Right cardiac atrium (tissue), 5 donors: ENCODE measurements around the gene ZNF493. TPM values are rescaled to one million over a fixed set of nuclear protein-coding genes. Genes with fewer than 3 reads are reported as not detected.
A peak's percentile ranks its signal among the peaks of the same experiment; 100 is the strongest.

Experiments used
- ATAC-seq, 2 donors: fragments of 200-7000 bp; cut with Tn5 transposase; one replicate each; pipeline versions ENCODE4 v1.8.0 to v1.9.1; 2020; ENCODE audit warnings: moderate library complexity in 2 of 2, mild to moderate bottlenecking in 1 of 2
- DNase-seq, 3 donors: peaks; one replicate each; pipeline ENCODE4 v3.0.0-alpha.2; 2020
- H3K27ac ChIP-seq: one replicate; pipeline ENCODE4 v1.5.1; 2013; ENCODE audit warnings: mild to moderate bottlenecking, low read length, control low read depth, moderate library complexity
- H3K27me3 ChIP-seq: one replicate; pipeline ENCODE4 v1.6.1; 2013; ENCODE audit not compliant: control insufficient read depth, insufficient read depth
- H3K4me1 ChIP-seq: one replicate; pipeline ENCODE4 v1.6.1; 2013; ENCODE audit warnings: low read length; ENCODE audit not compliant: control insufficient read depth, insufficient read depth
- H3K4me3 ChIP-seq: one replicate; pipeline ENCODE4 v1.5.1; 2013; ENCODE audit warnings: low read length, control low read depth
- H3K9me3 ChIP-seq: one replicate; pipeline ENCODE4 v1.6.1; 2013; ENCODE audit warnings: low read length; ENCODE audit not compliant: control insufficient read depth
- WGBS: extraction: QIAGEN DNeasy Blood & Tissue Kit; methylation state at CpG from one replicate; pipeline ENCODE4 v1.1.7; 2013; 5-methylcytosine and 5-hydroxymethylcytosine counted together
- intact Hi-C, 4 donors: fragments of 100-400 bp; cut with DNase I; formaldehyde crosslinking; loops; one replicate each; pipeline versions ENCODE4 v1.11.0 to v1.14.0; 2022 to 2023
- long read RNA-seq, 4 donors: library from polyadenylated mRNA; unstranded; transcript quantifications; one replicate each; pipeline ENCODE4 v2.0.0, GENCODE V29; 2020 to 2021
- polyA plus RNA-seq: library from polyadenylated mRNA; stranded (reverse); fragments of 200-250 nt; gene quantifications from one replicate; pipeline ENCODE4 v1.2.3, GENCODE V29; 2013
- total RNA-seq, 4 donors: library from RNA; stranded (reverse); fragmentation: NEBNext Ultra II Directional; extraction: Animal tissue kit (Norgen Biotek cat#: 25700); gene quantifications; one replicate each; pipeline ENCODE4 v1.2.1, GENCODE V29; 2021
- donor health status: healthy with polysubstance abuse.
- donor health status: DM: no; HTN: yes; CAD: no.
- donor health status: DM: no; HTN: no; CAD: no.
- donor health status: DM: no; HTN: yes; CAD: no; lungs with severe emphysema.
- donor health status: DM: yes; HTN: yes; CAD: no.

Gene ZNF493
- total RNA-seq: 10 to 100 TPM; 12.9 to 16.7 (median 13.9) TPM
- polyA plus RNA-seq: 6.3 TPM
- long read RNA-seq, donor 1, full-length matches to known transcripts: 4 of 5 reads
- long read RNA-seq, donor 1, partial matches to known transcripts: 0 of 5 reads
- long read RNA-seq, donor 1, other reads (novel, unspliced or antisense): 1 of 5 reads
- long read RNA-seq, donor 2: 0 reads
- long read RNA-seq, donor 3, partial matches to known transcripts: 0 of 7 reads
- long read RNA-seq, donor 3, other reads (novel, unspliced or antisense): 2 of 7 reads
- long read RNA-seq, donor 4: 0 reads

DNA sequence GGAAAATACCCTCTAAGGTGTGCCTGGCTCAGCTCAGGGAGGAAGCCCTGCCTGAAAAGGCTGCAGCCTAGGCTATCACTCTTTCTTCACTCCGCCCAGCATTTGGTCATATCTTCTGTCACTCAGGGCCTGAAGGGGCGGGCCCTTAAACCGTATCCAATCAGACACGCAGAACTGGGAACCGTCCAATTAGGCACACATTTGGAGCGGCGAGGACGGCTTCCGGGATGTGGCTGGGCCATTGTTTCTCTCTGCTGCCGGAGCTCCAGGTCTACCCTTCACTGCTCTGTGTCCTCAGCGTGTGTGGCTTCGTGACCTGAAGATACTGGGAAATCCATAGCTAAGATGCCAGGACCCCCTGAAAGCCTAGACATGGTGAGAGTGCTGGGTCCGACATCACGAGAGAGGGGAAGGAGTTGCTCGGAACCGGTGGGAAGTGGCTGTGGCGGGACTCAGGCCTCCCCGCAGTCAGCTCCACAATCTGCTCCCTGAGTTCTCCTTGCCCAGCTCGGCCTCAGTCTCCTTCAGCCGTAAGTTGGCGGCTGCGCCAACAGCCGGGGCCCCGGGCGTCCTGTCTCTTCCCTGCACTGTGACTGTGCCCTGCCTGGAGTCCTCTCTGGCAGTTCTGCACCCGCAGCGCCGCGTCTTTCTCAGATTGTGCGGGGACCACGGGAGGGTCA is at the start of gene ZNF493:
ZNF493 (plus strand) TSS at position 241 of the 680 bp plus-strand sequence; CDS start at position 346, 105 bp downstream.
- ATAC-seq (peak; percentile 100), DNase-seq (peak; percentile 93 to 98 (median 95))
- WGBS: under 1% methylated on average over 31 of the region's 31 CpGs
- peak within 1 kb of the TSS; percentile 99 for H3K27ac ChIP-seq
- intact Hi-C loops: no loop called here
- peak within 1 kb of the TSS; percentile 98 for H3K4me3 ChIP-seq
- no peaks in the 10 kb centered on the region for H3K9me3 ChIP-seq
- H3K27me3 ChIP-seq: no peaks in the 10 kb centered on the region
- peaks cover 3% of the 10 kb centered on the region for H3K4me1 ChIP-seq

DNA sequence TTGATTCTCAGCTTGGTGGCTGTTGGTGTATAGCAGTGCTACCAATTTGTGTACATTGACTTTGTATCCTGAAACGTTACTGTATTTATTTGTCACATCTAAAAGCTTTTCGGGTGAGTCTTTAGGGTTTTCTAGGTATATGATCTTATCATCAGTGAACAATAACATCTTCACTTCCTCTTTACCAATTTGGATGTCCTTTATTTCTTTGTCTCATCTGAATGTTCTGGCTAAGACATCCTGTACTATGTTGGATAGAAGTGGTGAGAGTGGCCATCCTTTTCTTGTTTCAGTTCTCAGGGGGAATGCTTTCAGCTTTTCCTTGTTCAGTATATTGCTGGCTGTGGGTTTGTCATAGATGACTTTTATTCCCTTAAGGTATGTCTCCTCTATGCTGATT is 44.1 kb upstream of the ZNF493 start:
- Histone ChIP-seq H3K27ac (no peak overlapping the region), H3K9me3 (no peaks in the 10 kb centered on the region), H3K27me3 (no peaks in the 10 kb centered on the region), H3K4me1 (no peaks in the 10 kb centered on the region), H3K4me3 (no peak overlapping the region)
- 40% methylated on average over 2 of the region's 2 CpGs for WGBS
- no peak for DNase-seq
- no peak for ATAC-seq
- intact Hi-C loops: no loop called here

DNA sequence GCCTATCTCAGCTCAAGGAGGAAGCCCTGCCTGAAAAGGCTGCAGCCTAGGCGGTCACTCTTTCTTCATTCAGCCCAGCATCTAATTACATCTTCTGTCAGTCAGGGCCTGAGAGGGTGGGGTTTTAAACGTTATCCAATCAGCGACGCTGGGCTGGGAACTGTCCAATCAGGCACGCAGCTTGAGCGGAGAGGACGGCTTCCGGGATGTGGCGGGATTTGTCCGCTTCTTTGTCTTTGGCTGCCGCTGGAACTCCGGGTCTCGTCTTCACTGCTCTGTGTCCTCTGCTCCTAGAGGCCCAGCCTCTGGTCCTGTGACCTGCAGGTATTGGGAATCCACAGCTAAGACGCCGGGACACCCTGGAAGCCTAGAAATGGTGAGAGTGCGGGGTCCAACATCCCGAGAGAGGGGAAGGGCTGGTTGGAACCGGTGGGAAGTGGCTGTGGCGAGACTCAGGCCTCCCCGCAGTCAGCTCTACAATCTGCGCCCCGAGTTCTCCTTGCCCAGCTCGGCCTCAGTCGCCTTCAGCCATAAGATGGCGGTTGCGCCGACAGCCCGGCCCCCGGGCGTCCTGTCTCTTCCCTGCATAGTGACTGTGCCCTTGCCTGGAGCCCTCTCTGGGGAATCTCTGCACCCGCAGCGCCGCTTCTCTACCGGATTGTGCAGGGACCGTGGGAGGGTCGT is 38.0 kb upstream of the ZNF493 start, which contains the start of gene ZNF738:
ZNF738 (plus strand) TSS at position 233 of the 684 bp plus-strand sequence; CDS start at position 374, 141 bp downstream.
- under 1% methylated on average over 36 of the region's 36 CpGs for WGBS
- intact Hi-C loops: no loop called here
- H3K27me3 ChIP-seq: no peaks in the 10 kb centered on the region
- H3K4me3 ChIP-seq: peak within 1 kb of the TSS; percentile 63
- ATAC-seq (peak; percentile 100), DNase-seq (peak; percentile 94 to 96 (median 95))
- H3K4me1 ChIP-seq: no peaks in the 10 kb centered on the region
- H3K9me3 ChIP-seq: no peaks in the 10 kb centered on the region
- peak within 1 kb of the TSS; percentile 33 for H3K27ac ChIP-seq

DNA sequence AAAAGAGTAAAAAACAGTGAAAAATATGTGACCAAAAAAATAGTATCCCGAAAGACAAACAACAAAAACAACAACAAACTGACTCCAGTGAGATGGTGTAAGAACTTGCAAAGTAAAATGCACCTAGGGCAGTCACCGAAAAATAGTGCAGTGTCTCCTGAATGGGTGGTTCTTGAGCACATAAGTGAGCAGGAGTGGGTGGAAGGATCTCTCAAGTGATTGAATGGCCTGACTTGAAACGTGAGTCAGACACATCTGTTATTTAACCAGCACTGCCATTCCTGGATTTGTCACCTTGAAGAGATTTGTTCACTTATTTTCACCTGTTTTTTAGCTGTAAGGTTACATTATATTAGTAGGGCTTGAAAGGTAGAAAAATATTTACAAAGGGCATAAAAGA is 34.6 kb upstream of the ZNF493 start:
- Histone ChIP-seq H3K4me1 (no peaks in the 10 kb centered on the region), H3K27ac (no peak overlapping the region), H3K9me3 (no peaks in the 10 kb centered on the region), H3K4me3 (no peak overlapping the region), H3K27me3 (no peaks in the 10 kb centered on the region)
- ATAC-seq: no peak
- intact Hi-C loops: no loop called here
- no peak for DNase-seq
- 92% methylated on average over 3 of the region's 3 CpGs for WGBS

DNA sequence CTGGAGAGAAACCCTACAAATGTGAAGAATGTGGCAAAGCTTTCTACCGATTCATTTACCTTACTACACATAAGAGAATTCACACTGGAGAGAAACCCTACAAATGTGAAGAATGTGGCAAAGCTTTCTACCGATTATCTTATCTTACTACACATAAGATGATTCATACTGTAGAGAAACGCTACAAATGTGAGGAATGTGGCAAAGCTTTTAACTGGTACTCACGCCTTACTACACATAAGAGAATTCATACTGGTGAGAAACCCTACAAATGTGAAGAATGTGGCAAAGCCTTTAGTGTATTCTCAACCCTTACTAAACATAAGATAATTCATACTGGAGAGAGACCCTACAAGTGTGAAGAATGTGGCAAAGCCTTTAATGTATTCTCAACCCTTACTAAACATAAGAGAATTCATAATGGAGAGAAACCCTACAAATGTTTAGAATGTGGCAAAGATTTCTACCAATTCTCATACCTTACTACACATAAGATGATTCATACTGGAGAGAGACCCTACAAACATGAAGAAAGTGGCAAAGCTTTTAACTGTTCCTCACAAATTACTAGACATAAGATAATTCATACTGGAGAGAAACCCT is 12.9 kb upstream of the ZNF493 start:
- DNase-seq (no peak), ATAC-seq (no peak)
- intact Hi-C loops: no loop called here
- H3K27ac ChIP-seq: no peak overlapping the region
- 97% methylated on average over 4 of the region's 4 CpGs for WGBS
- no peaks in the 10 kb centered on the region for H3K27me3 ChIP-seq
- H3K4me3 ChIP-seq: no peak overlapping the region
- H3K4me1 ChIP-seq: no peaks in the 10 kb centered on the region
- H3K9me3 ChIP-seq: peaks cover 7% of the 10 kb centered on the region

DNA sequence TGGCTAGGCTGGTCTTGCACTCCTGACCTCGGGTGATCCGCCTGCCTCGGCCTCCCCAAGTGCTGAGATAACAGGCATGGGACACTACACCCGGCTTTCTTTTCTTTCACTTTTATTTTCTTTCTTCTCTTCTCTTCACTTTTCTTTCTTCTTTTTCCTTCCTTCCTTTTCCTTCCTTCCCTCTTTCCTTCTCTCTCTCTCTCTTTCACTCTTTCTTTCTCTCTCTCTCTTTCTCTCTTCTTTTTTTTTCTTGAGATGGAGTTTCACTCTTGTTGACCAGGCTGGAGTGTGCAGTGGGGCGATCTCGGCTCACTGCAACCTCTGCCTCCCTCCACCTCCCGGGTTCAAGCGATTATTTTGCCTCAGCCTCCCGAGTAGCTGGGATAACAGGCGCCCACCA is 812 bp upstream of the ZNF493 start:
- WGBS: 93% methylated on average over 10 of the region's 10 CpGs
- no peak overlapping the region for H3K4me3 ChIP-seq
- ATAC-seq: no peak

DNA sequence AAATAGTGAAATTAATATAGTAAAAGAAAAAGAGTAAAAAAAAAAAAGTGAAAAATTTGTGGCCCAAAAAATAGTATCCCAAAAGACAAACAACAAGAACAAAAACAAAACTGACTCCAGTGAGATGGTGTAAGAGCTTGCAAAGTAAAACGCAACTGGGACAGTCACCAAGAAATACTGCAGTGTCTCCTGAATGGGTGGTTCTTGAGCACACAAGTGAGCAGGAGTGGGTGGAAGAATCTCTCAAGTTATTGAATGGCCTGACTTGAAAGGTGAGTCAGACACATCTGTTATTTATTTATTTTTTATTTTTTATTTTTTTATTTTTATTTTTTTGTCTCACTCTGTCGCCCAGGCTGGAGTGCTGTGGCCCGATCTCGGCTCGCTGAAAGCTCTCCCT is 1.9 kb downstream of the ZNF493 start:
- WGBS: 95% methylated on average over 5 of the region's 5 CpGs
- DNase-seq (no peak), ATAC-seq (no peak)
- H3K4me1 ChIP-seq: peaks cover 5% of the 10 kb centered on the region
- H3K9me3 ChIP-seq: no peaks in the 10 kb centered on the region
- no peak overlapping the region for H3K4me3 ChIP-seq
- intact Hi-C loops: no loop called here
- no peak overlapping the region for H3K27ac ChIP-seq
- H3K27me3 ChIP-seq: no peaks in the 10 kb centered on the region

More for the DNA sequence above, 812 bp upstream of the ZNF493 start:
- DNase-seq: no peak
- Histone ChIP-seq H3K9me3 (no peaks in the 10 kb centered on the region), H3K4me1 (peaks cover 3% of the 10 kb centered on the region), H3K27me3 (no peaks in the 10 kb centered on the region), H3K27ac (no peak overlapping the region)
- intact Hi-C loops: no loop called here

DNA sequence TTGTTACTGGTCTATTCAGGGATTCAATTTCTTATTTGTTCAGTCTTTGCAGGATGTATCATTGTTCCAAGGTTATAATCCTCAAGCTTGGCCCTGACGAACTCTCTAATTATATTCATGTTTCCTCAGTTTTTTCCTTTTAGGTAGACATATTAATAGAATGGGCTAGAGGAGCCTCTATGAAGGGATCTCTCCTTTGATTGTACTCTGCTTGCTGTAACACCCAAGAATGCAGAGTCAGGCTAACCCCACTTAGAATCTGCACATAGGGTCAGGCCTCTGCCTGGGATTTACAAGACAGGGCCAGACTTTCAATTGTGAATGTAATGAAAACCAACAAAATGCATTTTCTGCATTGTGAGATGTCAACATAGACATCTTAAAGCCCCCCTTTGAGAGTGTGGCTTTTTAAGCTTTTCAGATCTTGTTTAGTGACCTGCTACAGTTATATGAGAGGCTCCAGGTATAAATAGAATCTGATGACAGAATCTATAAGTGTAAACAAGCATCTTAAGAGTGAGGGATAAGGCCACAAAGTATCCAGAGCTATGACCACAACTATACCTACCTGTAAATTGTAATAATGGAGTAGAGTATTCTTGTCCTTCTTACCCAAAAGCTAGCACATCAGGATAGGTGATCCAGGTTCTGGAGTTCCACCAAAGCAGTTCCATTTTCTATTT is 5.5 kb downstream of the ZNF493 start:
- intact Hi-C loops: no loop called here
- Histone ChIP-seq H3K4me1 (peaks cover 5% of the 10 kb centered on the region), H3K4me3 (no peak overlapping the region), H3K27ac (no peak overlapping the region), H3K9me3 (no peaks in the 10 kb centered on the region), H3K27me3 (no peaks in the 10 kb centered on the region)
- ATAC-seq: no peak
- 84% methylated on average over 1 of the region's 1 CpG for WGBS
- DNase-seq: no peak

DNA sequence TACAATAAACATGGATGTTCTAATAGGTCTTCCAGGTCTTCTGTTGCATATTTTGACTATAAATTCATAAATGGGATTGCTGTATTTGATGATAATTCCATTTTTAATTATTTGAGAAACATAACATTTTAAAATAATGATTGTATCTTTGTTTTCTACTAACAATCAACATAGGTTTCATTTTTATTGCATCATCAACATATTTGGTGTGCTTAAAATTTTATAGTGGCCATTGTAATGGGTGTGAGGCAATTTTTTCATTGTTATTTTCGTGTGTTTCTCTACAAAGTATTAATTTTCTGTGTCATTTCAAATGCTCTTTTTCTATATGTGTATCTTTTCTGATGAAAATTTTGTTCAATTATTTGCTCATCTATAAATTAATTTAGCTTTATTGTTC is 13.2 kb downstream of the ZNF493 start:
- H3K27ac ChIP-seq: no peak overlapping the region
- no peaks in the 10 kb centered on the region for H3K4me1 ChIP-seq
- ATAC-seq: no peak
- intact Hi-C loops: no loop called here
- no peak overlapping the region for H3K4me3 ChIP-seq
- no peaks in the 10 kb centered on the region for H3K9me3 ChIP-seq
- no peaks in the 10 kb centered on the region for H3K27me3 ChIP-seq
- no peak for DNase-seq
- WGBS: 84% methylated on average over 1 of the region's 1 CpG

DNA sequence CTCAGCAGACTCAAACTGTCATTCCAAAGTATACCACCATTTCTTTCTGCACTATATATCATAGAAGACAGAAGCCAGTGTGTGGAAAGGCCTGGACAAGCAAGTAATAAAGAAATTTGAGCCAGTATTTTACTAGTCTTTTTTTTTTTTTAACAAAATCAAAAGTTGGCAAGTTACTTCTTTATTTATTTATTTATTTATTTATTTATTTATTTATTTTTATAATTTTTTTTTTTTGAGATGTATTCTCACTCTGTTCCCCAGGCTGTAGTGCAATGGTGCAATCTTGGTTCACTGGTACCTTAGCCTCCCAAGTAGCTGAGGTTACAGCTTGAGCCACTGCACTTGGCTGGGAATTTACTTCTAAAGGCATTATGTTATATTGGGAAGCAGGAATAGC is 25.3 kb downstream of the ZNF493 start:
- H3K4me1 ChIP-seq: no peaks in the 10 kb centered on the region
- no peaks in the 10 kb centered on the region for H3K27me3 ChIP-seq
- H3K4me3 ChIP-seq: no peak overlapping the region
- DNase-seq (no peak), ATAC-seq (no peak)
- H3K9me3 ChIP-seq: peaks cover 7% of the 10 kb centered on the region
- intact Hi-C loops: no loop called here
- no peak overlapping the region for H3K27ac ChIP-seq
